Stimulated activated CD8-positive, alpha-beta memory T cell treated with anti-CD3 and anti-CD28 coated beads, Interleukin-4, amount 100 ng/mL, for 4 hours (primary cell): ENCODE measurements around the gene PAQR6.

Experiments used
- DNase-seq, 2 donors: peaks; one replicate each; pipeline ENCODE4 v3.0.0-alpha.2; 2020; ENCODE audit warnings: low read depth in 2 of 2, low spot score in 1 of 2

PAQR6 gene, protein sequence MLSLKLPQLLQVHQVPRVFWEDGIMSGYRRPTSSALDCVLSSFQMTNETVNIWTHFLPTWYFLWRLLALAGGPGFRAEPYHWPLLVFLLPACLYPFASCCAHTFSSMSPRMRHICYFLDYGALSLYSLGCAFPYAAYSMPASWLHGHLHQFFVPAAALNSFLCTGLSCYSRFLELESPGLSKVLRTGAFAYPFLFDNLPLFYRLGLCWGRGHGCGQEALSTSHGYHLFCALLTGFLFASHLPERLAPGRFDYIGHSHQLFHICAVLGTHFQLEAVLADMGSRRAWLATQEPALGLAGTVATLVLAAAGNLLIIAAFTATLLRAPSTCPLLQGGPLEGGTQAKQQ

DNA sequence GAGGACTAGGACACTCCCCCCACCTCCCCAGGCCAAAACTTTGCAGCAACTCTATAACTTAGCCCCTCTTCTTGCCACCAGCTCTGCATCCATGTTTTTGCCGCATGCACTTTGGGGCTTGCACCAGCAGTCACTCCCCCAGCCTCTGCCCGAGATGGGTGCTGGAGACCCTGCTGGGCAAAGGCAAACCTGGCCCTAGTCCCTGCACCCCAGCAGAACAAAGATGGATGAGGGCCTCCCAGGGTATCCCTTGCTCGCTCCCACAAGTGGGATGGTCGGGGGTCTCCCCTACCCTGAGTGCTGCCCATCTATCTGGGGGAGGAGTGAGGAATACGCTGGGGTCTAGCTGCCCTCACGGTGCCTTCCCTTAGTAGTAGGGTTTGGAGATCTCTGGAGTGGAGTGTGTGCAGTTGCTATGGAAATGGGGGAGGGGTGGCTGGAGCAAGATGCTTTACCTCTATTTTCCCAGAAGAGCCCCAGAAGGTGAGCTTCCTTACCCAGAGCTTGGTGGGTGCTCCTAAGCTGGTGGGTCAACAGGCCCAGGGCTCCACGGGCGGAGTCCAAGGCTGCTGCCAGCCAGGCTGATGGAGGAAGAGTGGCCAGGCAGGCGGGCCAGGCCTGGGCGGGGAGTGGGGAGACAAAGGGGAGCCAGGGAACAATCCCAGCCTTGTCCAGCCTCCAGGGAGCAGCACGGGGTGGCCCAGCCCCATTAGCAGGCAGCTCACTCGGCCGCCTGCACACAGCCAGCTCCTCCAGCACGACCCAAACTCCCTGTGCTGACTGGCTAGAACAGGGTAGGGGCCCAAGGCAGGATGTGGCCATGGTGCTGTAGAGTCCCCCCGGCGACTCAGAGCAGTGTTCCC is at the start of gene PAQR6:
Gene PAQR6, minus strand, starts transcription at position 597 of the 863 bp plus-strand sequence. CDS start 1,325 bp downstream, outside the sequence.
- DNase-seq: no peak

DNA sequence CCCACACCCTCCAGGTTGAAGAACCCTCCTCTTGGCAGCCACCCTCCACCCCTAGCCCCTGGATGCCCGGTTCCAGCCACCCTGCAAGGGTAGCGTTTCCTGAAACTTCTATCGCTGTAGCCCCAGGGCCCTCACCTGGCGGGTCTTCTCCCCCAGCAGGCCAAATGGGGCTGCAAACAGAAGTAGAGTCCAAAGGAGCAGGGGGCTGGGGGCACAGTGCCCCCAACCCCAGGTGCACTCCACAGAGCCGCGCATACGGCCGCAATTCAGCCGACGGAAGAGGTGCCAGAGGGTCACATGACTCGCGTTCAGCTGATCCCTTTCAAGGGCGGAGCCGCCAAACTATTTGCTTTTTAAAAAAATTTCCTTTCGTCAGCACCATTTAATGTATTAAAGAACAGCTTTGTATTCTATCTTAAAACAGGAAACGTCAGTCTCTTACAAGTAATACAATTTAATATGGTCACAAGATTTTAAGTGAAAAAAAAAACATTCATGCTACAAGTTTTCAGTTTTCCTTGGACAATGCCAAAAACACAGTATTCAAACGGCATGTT is 47.6 kb upstream of the PAQR6 start, which contains the start of gene GLMP:
Gene GLMP, minus strand, starts transcription at position 289 of the 557 bp plus-strand sequence. Its CDS starts 34 bp downstream, at position 255.
- peak in 1 of 2 donors; percentile 16 for DNase-seq

DNA sequence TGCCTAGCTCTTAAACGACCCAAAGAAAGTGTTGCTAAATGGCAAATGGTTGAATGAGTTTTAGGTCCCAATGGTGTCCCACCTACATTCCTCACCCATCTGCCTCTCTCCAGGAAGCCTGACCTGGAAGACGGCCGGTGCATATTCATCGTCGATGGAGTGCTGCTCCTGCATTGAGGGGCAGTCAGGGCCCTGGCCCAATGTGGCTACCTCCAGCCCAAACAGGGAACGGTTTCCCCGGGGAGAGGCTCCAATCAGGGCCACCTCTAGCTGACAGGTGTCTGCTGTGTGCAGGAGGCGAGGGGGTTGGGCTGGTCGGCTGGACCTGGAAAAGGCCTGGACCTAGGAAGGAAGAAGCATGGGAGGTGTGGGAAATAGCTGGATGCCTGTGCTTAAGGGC is 46.0 kb upstream of the PAQR6 start:
- no peak for DNase-seq

DNA sequence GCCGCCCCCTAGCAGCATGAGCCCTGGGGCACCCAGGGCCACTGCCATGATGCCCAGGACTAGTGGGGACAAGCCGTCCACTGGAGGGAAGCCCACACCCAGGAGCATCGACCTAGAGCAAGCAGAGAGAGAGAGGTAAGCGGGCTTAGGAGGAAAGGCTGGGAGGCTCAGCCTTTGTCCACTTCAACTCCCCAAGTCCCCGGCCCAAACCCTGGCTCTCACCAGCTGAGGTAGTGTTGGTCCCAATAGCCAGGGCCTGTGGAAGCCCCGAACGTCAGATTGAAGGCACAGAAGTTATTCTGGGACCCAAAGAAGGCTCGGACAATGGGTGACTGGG is 45.2 kb upstream of the PAQR6 start:
- DNase-seq: no peak

DNA sequence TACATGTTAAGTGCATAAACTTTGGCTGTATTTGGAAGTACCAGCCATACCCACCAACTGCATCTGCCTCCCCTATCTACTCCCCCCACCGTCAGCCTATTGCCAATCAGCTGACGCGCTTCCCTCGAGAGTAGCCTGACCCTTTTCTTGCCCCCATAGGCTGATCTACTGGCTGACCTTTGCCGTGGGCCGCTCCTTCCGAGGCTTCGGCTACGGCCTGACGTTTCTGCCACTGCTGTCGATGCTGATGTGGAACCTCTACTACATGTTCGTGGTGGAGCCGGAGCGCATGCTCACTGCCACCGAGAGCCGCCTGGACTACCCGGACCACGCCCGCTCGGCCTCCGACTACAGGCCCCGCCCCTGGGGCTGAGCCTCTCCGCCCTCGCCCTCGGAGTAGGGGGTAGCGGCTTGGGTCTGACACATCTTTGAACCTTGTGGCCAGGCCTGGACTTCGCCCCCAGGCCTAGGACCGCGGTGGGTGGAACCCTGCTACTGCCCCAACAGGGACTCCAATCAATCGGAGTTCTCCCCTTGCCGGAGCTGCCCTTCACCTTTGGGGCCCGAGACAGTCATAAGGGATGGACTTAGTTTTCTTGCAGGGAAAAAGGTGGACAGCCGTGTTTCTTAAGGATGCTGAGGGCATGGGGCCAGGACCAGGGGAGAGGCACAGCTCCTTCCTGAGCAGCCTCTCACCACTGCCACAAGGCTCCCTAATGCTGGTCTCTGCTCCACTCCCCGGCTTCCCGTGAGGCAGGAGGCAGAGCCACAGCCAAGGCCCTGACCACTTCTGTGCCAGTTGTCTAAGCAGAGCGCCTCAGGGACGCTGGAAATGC is 43.6 kb upstream of the PAQR6 start:
- DNase-seq: no peak

DNA sequence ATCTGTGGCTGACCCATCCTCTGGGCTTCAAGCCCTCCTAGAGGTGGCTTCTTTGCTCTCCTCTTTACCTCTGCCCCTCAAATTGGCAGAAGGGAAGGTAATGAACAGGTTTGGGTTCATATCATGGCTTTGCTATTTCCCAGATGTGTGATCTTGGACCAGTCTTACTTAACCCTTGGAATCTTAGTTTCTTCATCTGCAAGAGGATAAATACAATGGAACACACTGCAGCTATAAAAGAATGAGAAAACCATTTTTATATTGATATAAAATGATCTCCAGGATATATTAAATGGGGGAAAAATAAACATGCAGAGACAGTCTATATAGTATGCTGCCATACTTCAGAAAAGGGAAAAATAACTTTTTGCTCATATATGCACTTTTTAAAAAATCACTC is 42.0 kb upstream of the PAQR6 start:
- DNase-seq: no peak

DNA sequence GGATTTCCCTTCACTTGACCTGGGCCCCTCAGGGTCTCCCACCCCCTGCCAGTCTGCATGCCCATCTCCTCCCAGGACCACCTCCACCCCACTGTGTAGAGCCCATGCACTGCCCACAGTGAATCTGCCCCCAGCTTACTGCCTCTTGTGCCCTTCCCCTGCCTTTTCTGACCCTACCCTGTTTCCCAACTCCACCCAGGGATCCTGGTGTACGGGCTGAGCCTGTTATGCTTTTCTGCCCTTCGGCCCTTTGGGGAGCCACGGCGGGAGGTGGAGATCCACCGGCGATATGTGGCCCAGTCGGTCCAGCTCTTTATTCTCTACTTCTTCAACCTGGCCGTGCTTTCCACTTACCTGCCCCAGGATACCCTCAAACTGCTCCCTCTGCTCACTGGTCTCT is 38.2 kb upstream of the PAQR6 start:
- DNase-seq: no peak

DNA sequence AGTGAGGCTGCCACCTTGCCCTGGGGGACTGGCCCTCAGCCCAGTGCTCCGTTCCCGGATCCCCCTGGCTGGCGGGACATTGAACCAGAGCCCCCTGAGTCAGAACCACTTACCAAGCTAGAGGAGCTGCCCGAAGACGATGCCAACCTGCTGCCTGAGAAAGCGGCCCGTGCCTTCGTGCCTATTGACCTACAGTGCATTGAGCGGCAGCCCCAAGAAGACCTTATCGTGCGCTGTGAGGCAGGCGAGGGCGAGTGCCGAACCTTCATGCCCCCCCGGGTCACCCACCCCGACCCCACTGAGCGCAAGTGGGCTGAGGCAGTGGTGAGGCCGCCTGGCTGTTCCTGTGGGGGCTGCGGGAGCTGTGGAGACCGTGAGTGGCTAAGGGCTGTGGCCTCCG is 37.6 kb upstream of the PAQR6 start:
- DNase-seq: no peak

DNA sequence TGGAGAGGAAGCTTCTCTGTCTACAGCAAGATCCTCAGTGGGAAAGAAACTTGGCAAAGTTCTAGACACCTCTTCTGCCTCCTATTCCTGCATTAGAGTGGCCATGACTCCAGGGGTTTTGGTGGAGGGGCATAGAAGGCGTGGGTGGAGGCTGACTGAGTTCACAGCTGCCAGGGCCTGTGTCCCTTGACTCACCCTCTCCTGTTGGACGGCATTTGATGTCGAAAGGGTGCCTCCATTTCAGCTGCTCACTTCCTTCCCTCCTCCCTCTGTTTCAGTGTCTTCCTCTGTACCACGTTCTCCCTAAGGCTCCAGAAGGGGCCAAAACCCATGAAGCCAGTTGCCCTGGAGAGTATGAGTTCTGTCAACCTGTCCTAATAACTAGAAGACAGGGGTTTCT is 36.9 kb upstream of the PAQR6 start:
- no peak for DNase-seq

DNA sequence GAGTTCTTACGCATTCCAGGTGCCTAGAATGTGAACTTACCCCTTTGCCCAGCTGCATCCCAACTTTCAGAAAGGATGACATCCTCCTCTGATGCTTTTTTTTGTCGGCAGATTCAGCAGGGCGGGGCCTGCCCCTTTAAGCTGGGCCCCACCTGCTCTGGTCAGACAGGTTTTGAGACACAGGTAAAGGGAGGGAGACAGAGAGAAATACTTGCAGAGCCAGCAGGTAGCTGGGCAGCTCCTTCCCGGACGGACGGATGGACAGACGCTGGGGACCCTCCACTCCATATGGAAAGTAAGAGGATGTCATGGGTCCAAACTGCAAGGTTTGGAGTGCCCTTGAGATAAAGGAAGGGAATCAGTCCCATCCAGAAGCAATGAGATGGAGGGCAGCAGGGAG is 36.3 kb upstream of the PAQR6 start, which contains the start of gene TMEM79:
Gene TMEM79, plus strand, starts transcription at position 214 of the 400 bp plus-strand sequence. CDS start 902 bp downstream, outside the sequence.
- DNase-seq: no peak

DNA sequence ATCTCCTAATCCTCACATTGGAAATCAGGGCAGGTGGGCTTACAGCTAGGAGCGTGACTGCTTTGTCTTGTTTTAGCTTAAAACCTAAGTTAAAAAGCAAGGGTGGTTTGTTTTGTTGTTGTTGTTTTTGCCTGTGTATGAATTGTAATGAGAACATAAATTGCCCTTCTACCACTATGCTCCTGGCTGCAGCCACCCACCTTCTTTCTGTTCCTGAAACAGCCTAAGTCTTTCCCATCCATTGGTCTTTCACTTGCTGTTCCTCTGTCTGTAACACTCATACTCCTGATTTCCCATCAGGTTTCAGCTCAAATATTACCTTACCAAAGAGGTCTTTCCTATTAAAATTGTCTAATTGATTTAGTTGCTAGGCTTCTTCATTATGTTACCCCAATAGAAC is 35.7 kb upstream of the PAQR6 start:
- no peak for DNase-seq

DNA sequence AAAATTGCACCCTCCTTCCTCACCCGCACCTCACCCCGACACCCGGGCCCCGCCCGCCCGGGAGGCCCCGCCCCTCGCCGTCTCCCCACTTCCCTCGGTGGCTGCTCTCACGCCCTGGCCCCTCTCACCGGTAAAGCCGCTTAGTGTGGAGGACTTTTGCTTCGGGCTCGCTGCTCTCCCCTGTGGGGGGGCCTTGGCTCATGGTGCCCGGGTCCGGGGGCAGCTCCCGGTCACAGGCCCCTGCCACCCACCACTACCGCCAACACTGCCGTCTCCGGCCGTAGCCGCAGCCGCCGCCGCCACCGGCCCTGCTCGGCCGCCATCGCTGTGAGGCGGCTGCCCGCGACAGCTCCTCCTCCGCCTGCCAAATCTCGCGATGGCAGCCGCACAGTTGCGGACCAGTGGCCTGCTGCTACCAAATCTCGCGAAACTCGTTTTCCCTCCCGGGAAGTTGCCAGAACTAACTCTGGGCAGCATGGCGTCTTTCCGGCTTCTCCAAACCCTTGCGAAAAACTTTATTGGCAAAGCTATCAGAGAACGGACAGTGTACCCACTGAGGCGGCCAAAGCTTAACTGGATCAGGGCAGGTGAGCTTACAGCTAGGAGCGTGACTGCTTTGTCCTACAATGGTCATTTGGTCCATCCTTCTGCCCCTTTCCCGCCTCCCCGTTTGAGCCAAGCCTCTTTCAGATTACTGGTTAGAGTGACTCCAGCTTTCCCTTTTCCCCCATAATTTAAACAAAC is 34.8 kb upstream of the PAQR6 start, which contains the start of gene SMG5:
Gene SMG5, minus strand, starts transcription at position 347 of the 744 bp plus-strand sequence. Its CDS starts 145 bp downstream, at position 202.
- DNase-seq: peak; percentile 81 to 88

DNA sequence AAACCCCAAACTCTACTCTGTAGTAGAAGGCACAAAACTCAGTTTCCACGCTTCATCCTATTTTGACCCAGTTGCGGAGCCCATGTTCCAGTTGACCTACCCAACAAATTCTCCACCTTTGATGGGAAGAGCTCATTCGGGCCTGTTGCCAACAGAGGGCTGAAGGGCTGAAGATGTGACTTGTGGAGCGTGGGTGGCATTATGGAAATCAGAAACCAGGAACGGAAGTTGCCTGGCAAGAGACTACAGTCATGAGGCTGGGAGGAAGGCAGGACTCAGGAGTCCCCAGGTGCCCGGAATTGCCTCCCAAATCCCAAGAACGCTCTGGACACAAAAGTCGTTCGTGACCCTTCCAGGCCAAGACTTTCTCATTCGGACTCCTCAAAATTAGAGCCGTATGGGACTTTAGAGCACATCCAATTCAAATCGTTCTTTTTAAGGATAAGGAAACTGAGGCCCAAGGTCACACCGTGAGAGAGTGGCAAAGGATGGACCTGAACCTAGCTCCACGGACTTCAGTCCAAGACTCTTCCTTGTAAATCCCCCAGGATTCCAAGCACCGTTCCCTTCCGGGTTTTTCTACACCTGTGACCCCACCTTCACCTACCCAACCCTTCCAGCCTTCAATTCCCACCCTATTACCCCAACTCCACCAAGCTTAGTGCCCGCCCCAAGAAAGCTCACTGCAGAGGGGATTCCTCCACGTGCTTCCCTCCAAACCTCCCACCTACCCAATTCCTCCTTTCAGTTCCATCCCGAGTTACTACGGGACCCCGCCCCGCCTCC is 34.0 kb upstream of the PAQR6 start:
- peak in 1 of 2 donors; percentile 4 for DNase-seq

DNA sequence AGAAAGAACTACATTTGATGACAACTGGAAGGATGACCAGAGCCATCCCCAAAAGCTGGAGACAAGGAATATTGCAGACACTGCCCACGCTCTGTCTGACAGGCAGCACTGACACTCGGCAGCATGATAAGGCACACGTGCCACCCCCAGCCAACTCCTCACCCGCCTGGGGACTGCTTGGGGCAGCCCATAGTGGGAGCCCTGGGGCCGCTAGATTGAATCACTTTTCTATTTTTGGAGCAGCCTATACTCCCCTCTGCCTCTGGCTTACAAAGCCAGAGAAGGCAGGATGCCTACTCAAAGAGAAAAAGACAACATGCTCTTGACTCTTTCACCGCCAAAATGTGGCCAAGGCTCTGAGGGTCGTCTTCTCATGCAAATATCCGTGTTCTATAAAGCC is 33.4 kb upstream of the PAQR6 start:
- peak in 1 of 2 donors; percentile 24 for DNase-seq

DNA sequence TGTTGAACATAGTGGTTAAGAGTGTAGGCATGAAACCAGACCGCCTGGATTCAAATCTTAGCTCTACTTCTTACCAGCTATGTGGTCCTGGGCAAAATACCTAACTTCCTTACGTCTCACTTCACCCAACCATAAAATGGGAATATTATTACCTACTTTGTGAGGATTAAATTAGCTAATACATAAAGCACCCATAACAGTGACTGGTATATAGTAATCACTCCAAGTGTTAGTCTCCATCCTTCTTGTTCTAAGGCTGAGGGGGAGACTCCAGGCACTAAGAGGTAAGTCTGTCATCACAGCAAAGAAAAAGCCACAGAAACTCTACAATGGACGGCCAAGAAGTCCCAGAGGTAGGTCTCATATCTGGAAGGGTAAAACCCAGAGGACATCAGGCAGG is 32.0 kb upstream of the PAQR6 start:
- DNase-seq: no peak

DNA sequence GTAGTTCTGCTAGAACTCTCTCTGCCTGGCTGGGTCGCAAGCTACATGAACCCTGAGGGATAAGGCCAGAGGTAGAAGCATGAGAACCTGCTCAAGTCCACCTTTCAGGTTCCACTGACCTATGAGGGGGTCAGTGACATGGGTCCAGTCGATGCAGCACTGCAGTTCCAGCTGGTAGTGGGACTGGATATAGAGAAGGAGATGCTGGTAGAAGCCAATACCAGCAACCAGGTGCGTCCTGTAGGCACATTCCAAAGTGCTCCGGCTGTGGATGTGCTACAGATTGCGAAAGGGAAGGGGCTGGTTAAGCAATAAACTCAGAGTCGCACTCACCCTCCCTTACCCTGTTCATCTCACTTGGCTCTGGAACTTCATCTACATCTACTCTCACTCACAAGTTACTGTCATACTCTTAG is 29.1 kb upstream of the PAQR6 start:
- DNase-seq: no peak

DNA sequence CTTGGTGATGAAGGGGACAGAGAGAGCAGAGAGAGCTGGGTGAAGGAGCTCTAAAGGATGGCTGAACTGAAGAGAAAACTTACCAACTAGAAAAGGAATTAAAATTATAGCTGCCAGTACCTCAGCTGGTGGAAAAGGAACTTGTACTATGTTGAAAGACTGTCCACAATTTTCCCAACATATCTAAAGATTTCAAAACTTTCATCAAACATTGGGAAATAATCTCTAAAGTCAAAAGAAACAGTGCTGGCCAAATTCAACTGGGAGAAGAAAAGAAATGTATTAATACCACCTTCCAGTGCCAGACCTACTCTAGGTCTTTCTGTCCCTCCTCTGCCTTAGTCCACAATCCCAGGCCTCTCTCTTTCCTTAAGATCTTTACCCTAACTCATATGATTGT is 28.7 kb upstream of the PAQR6 start:
- no peak for DNase-seq

DNA sequence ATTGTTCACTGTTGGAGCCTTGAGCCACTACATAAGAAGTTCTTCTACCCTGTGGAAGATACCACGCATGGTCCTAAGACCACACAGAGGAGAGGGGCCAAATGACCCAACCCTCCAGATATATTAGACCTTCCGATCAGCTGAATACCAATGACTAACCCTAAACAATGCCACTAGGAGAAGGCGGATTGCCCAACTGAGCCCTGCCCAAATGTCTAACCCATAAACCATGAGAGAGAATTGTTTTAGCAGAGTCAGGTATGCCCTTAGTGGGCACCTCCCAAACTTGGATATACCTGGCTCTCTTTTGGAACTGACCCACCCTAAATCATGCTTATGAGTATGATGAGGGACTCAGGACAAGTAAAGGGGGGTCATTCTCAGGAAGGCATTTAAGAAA is 22.5 kb upstream of the PAQR6 start:
- DNase-seq: no peak

DNA sequence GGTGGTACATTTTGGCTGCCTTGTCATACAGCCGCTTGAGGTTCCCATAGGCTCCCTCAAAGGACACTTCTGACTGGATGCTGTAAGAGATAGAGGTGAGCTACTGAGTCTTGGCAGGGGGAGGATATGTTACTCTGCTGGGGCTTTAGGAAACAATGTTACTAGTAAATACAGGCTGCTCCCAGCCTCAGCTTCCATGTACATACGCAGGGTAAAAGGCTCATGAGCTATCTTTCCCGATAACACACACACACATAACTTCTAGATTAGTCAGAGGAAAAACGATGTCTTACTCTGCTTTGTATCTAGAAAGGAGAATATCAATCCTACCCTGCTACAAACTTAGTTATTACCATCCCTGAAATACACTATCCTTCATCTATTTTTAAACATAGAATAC is 20.5 kb upstream of the PAQR6 start:
- no peak for DNase-seq
